HL-60 (cell line): ENCODE measurements around the gene SENP5.

Experiments
- DNase-seq, 2 experiments: peaks; one replicate each; pipeline ENCODE4 v3.0.0-alpha.2; 2010 to 2020; ENCODE audit warnings: low read depth in 1 of 2, low spot score in 1 of 2
- H3K27ac ChIP-seq: fragments of 250-450 bp; sonication (Bioruptor Pico); replicated peaks from 2 replicates; pipeline ENCODE4 v1.5.1; 2020; ENCODE audit warnings: mild to moderate bottlenecking, moderate library complexity
- H3K27me3 ChIP-seq: fragments of 250-450 bp; sonication (Bioruptor Pico); 2 replicates; pipeline ENCODE4 v1.5.1; 2021; ENCODE audit warnings: mild to moderate bottlenecking, moderate library complexity; ENCODE audit not compliant: insufficient read depth, poor library complexity, severe bottlenecking
- H3K4me3 ChIP-seq: replicated peaks from 2 replicates; pipeline ENCODE4 v1.5.1; 2011; ENCODE audit warnings: mild to moderate bottlenecking, control low read depth, low read length; ENCODE audit not compliant: insufficient read depth
- GABPA ChIP-seq: IDR thresholded peaks from 2 replicates; pipeline ENCODE4 v1.6.1; 2012; ENCODE audit warnings: low read depth
- POLR2AphosphoS5 ChIP-seq: IDR thresholded peaks from 2 replicates; pipeline ENCODE4 v1.6.1; 2012; ENCODE audit warnings: low read depth
- SPI1 ChIP-seq: IDR thresholded peaks from 2 replicates; pipeline ENCODE4 v1.6.1; 2012; ENCODE audit warnings: low read depth, mild to moderate bottlenecking, borderline replicate concordance
- TF ChIP-seq, protein P1 (sequence below): IDR thresholded peaks from one replicate; pipeline ENCODE4 v1.5.1; 2011; ENCODE audit warnings: low read length, control low read depth, inconsistent platforms; ENCODE audit not compliant: insufficient read depth
- TF ChIP-seq, protein P2 (sequence below): IDR thresholded peaks from 2 replicates; pipeline ENCODE4 v1.6.1; 2012; ENCODE audit warnings: low read depth; ENCODE audit not compliant: insufficient replicate concordance

The SENP5 gene

DNA sequence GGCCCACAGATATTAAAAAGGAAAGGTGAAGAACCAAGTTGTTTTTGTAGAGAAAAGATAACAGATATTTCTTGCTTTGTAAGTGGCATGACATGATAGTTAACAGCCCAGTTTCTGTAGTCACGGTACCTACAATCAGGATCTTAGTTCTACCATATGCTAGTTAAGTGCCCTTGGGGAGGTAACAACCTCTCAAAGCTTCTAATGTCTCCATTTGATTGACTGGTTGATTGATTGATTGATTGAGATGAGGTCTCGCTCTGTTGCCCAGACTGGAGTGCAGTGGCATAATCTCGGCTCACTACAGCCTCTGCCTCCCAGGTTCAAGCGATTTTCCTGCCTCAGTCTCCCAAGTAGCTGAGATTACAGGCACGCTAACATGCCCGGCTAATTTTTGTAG is 28.5 kb downstream of the SENP5 start:
- TF ChIP-seq GABPA: no peak
- TF ChIP-seq POLR2AphosphoS5: no peak
- TF ChIP-seq, protein P1, sequence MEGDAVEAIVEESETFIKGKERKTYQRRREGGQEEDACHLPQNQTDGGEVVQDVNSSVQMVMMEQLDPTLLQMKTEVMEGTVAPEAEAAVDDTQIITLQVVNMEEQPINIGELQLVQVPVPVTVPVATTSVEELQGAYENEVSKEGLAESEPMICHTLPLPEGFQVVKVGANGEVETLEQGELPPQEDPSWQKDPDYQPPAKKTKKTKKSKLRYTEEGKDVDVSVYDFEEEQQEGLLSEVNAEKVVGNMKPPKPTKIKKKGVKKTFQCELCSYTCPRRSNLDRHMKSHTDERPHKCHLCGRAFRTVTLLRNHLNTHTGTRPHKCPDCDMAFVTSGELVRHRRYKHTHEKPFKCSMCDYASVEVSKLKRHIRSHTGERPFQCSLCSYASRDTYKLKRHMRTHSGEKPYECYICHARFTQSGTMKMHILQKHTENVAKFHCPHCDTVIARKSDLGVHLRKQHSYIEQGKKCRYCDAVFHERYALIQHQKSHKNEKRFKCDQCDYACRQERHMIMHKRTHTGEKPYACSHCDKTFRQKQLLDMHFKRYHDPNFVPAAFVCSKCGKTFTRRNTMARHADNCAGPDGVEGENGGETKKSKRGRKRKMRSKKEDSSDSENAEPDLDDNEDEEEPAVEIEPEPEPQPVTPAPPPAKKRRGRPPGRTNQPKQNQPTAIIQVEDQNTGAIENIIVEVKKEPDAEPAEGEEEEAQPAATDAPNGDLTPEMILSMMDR: no peak
- no peak for TF ChIP-seq SPI1
- TF ChIP-seq, protein P2, sequence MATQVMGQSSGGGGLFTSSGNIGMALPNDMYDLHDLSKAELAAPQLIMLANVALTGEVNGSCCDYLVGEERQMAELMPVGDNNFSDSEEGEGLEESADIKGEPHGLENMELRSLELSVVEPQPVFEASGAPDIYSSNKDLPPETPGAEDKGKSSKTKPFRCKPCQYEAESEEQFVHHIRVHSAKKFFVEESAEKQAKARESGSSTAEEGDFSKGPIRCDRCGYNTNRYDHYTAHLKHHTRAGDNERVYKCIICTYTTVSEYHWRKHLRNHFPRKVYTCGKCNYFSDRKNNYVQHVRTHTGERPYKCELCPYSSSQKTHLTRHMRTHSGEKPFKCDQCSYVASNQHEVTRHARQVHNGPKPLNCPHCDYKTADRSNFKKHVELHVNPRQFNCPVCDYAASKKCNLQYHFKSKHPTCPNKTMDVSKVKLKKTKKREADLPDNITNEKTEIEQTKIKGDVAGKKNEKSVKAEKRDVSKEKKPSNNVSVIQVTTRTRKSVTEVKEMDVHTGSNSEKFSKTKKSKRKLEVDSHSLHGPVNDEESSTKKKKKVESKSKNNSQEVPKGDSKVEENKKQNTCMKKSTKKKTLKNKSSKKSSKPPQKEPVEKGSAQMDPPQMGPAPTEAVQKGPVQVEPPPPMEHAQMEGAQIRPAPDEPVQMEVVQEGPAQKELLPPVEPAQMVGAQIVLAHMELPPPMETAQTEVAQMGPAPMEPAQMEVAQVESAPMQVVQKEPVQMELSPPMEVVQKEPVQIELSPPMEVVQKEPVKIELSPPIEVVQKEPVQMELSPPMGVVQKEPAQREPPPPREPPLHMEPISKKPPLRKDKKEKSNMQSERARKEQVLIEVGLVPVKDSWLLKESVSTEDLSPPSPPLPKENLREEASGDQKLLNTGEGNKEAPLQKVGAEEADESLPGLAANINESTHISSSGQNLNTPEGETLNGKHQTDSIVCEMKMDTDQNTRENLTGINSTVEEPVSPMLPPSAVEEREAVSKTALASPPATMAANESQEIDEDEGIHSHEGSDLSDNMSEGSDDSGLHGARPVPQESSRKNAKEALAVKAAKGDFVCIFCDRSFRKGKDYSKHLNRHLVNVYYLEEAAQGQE: no peak
- no peak overlapping the region for H3K4me3 ChIP-seq
- no peak overlapping the region for H3K27ac ChIP-seq

DNA sequence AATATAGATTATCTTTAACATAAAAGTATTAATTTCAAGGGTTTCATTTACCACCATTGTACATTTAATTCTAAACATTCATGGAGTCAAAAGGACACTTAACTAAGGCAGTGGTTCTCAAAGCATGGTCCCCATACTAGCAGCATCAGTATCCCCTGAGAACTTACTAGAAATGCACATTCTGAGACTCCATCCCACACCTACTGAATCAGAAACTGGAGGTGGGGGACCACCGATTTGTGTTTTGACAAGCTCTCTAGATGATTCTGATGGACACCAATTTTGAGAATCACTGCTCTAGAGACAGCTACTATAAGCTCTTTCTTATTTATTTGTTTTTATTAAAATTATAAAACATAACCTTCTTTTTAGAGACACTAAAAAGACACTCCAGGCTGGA is 34.0 kb downstream of the SENP5 start:
- no peaks in the 10 kb centered on the region for H3K27me3 ChIP-seq
- no peak for DNase-seq
- TF ChIP-seq POLR2AphosphoS5 (no peak), GABPA (no peak), SPI1 (no peak)
- TF ChIP-seq, protein P2: no peak
- TF ChIP-seq, protein P1: no peak

More for the DNA sequence above, 28.5 kb downstream of the SENP5 start:
- H3K27me3 ChIP-seq: no peaks in the 10 kb centered on the region
- no peak for DNase-seq

DNA sequence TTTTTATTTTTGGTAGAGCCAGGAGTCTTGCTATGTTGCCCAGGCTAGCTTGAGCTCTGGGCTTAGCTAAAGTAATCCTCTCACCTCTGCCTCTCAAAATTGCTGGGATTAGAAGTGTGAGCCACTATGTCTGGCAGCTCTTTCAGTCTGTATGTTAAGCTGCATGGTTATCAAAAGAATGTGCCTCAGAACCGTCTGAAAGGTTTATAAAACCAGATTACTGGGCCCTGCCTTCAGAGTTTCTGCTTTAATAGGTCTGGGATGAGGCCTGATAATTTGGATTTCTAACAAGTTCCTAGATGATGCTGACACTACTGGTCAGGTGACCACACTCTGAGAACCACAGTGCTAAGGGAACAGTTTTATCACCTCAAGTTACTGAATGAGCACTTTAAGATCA is 34.6 kb downstream of the SENP5 start:
- Histone ChIP-seq H3K27me3 (no peaks in the 10 kb centered on the region), H3K4me3 (no peak overlapping the region), H3K27ac (no peak overlapping the region)
- no peak for DNase-seq
- TF ChIP-seq POLR2AphosphoS5 (no peak), SPI1 (no peak), GABPA (no peak)
- TF ChIP-seq, protein P1: no peak
- TF ChIP-seq, protein P2: no peak

More for the DNA sequence above, 34.0 kb downstream of the SENP5 start:
- Histone ChIP-seq H3K4me3 (no peak overlapping the region), H3K27ac (no peak overlapping the region)
